HG02588 (cell line): ENCODE measurements around the gene AKT3.

Source experiments
- ATAC-seq: cut with Tn5 transposase; IDR thresholded peaks from one replicate; pipeline ENCODE4 v1.9.1; 2021; ENCODE audit warnings: mild to moderate bottlenecking, moderate library complexity; ENCODE audit not compliant: unreplicated experiment

AKT3 gene

DNA sequence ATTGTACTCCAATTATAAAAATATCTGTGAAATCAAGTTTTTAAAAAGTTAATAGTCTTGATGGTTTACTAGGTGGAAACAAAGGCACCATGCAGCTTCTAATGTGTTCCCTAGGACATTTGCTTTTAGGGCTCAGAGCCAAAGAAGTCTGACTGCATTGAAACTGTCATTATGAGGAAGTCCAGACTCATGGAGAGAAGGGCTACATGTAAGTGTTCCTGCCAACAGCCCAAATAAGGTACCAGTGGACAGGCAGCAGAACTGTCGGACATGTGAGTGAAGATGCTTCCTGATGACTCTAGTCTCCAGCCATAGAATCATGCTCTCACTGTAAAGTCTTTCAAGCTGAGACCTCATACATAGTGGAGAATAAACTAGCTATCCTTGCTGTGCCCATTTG, 287.6 kb downstream of the AKT3 start:
- no peak for ATAC-seq

DNA sequence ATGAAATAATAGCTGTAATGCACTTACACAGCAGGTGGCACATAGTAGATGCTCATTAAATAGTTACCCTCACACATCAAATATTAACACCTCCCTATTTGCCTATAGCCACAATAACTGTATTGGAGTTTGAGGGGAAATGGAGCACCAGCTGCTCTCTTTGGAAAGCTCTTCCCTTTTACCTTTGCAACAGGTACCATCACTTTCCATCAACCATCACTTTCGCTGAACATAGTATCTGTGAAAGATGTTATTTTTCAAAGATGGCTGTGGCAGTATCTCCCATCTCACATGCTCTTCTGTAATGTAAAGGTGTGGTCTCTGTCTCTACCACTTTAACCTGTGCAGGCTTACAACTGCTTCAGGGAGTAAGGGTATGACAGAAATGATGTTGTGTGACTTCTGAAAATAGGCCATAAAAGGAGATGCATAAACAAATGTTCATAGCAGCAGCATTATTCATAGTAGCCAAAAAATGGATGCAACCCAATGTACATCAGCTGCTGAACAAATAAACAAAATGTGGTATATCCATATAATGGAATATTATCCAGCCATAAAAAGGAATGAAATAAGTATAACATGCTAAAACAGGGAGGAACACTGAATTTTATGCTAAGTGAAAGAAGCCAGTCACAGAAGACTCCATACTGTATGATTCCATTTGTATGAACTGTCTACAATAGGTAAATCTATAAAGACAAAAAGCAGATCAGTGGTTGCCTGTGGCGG, 288.3 kb downstream of the AKT3 start:
- ATAC-seq: no peak

DNA sequence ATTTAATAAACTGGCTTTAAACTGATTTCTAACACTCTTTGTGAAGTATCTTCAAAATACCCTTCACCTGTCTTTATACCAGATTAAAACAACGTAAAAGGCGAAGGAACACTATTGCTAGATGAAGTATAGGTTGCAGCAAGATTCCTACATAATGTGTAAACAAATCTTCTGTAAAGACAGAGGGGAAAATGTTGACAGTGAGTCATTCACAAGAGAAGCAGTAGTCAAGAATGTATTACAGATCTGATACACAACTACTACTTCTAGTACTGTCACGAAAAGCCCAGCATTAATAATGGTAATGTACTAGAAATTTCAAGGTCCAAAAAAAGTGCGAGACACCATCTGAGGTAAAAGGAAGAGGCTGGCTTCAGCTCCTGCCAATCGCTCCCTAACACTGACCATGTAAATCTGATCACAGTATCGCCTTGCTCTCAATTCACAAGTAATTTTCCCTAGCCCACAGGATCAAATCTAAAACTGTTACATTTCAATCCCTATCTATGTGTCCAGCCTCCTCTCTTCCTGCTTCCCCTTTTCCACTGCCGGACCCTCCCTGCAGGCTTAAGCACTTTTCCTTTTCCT, 290.4 kb downstream of the AKT3 start:
- no peak for ATAC-seq

DNA sequence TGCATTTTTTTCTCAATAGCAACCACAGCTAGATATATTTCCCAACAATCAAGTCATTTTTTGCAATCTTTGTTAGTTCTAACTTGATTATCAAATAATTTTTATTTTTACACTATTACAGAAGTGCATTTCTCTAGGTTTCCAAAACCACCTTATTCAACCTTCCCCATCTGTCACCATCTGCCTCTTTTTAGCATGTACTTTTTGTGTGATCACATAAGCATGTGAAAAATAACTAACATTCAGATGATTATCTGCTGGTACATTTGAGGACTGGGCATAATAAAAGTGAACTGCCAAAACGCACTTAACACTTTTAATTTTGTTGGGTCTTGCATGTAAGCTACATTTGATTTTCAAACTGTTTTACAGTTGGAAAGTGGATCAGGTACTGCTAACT, 291.5 kb downstream of the AKT3 start:
- no peak for ATAC-seq

DNA sequence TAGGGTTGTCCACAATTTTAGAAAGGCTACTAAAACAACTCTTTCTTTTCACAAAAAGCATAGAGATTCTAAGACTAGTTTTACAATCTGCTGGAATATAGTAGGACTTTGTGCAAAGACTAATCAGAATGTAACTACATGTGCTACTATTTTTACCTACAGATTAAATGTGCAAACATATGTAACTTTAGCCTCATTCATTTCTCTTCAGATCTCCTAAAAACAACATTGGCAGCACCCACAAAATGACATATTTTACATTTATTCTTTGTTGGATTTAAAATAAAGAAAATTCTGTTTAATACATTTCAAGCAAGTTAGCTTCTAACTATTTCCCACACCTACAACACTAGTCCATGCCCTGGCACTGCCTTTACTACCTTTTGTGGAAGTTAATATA, 292.2 kb downstream of the AKT3 start:
- no peak for ATAC-seq

DNA sequence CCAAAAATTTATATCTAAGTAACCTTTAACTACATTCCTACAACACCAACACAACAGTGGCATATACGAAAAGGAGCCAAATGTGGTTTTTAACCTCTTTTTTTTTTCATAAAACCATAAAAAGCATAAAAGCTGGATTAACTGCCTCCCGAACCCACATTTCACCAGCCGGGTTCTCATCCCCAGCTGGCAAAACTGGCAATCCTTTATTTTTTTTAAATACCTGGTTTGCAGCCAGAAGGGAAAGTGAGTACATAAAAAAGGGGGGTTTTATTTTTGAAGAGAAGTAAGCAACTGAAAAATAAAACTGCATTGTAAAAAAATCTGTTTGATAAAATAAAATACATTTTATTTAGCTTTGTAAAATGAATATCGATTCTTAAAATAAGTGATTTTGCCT, 295.4 kb downstream of the AKT3 start:
- ATAC-seq: no peak

DNA sequence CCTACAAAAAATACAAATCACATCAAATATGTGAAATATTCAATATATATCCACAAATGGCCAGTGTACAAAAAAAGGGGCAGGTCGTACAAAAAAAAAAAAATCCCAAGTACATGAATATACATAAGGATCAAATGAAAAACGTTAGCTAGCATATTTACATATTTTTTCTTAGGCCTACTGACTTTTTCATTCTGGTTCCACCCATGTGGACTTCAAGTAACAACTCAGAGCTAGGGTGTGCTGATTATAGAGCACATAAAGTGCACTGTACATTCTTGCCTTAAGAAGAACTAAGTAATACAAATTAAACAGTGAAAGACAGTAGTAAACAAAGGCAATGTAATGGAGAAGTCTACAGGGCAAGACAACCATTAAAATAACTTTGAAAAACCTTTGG, 297.0 kb downstream of the AKT3 start:
- ATAC-seq: no peak

DNA sequence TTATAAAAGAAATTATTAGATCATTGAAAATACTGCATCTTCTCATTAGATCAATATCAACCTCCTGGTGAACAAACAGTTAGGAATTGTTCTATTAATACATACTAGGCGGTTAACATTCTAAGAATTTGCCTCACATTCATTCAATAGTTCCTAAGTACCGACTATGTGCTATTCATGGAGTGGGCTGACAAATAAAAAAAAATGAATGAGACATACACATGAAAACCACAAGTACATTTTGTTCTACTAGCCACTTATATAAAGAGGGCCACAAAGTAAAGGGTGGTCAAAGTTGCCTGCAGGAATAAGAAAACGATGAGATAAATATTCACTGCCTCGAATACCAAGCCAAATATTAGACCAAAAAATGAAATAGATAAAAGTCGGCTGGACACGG, 299.8 kb downstream of the AKT3 start:
- ATAC-seq: no peak

DNA sequence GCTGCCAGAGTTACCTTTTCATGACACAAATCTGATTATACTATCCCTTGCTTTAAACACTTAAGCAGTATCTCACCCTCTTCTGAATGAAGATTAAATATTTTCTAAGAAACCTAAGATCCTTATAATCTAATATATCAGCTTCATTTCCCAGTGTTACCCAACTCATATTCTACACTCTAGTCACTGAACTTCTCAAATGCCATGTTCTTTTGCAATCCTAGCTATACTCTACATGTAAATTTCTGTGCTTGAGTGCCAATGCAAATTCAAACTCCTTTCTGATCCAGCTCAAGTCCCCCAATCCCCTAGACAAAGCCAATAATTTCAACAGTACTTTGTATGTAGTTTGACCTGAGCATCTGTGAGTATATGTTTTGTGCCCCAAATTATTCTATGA, 300.3 kb downstream of the AKT3 start:
- ATAC-seq: no peak

DNA sequence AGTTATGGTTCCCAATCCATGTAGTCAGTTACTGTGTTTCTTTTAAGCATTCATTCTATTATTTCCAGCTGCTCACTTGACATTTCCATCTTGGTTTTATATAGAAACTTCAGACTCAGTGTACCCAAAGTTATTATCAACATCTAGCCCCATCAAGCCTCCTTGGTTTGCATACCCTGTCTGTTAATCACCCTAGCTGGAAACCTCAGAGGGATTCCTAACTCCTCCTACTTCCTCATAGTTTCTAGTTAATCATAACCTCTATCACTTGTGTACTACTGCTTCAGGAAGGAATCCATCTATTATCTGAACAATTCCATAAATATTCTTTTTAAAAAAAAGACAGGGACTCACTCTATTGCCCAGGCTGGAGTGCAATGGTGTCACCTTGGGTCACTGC, 300.9 kb downstream of the AKT3 start:
- ATAC-seq: no peak

DNA sequence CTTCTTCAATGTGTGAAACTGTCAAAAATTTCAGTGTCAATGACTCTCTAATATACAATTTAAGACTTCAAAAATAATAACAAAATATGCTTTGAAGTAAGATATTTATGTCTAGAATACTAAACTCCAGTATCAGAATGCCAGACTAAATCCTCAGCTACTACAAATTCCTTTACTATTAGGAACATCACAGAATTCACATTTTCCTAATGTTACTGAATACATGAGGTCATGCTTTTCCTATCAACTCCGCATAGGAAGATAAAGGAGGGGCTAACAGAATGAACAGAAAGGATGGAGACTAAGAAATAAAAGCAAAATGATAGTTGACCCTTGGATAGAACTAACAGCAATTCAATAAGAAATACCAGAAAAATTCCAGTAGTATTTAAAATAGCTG, 301.5 kb downstream of the AKT3 start:
- ATAC-seq: no peak

DNA sequence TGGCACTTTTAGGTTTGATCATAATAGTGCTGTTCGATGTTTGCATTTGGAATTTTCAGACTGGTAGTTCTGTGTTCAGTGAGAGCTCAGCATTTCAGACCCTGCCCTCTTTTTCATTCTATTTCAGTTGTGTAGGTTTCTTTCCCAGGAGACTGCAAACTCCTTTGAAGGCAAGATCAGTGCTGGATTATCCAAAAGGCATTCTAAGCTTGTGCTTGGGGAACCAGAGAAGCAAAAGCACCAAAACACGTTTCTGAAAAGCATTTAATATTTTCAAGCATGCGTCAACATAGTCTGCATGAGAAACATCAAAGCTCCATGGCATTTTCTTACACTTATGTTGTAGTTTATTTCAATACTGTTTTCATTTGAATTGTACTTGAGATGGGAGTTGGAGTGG, 302.2 kb downstream of the AKT3 start:
- ATAC-seq: no peak

DNA sequence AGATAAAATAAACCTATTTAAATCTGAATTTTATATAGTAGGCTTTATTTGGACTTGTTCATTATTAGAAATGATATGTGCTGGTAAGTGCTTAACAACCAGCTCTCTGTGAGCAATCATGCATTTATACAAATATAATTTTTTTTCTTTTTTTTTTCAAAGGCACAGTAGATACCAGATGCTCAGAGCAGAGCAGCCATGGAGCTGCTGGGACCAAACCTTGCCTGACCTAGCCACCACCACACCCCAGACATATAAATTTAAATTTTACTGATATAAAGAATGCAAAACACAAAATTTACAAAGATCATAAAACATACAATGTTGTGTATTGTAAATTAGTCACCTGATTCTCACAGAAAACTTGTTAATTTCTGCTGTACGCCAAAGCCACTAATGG, 303.6 kb downstream of the AKT3 start:
- no peak for ATAC-seq

DNA sequence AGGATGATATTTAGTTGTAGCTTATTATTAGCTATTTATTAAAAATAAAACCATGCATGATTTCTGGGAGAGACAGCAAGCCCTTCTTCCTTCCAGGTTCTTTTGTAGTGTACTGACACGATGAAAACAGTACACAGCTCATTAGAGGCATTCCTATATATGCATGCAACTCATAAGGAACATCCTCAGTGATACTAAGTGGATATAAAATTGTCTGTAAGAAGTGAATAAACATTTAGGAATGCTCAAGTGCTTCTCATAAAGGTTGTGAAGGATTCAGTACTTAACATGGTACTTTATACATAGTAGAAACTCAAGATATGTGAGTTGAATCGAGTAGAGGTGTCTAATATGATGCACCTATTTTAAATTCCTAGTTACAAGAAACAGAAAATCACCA, 306.5 kb downstream of the AKT3 start:
- no peak for ATAC-seq

DNA sequence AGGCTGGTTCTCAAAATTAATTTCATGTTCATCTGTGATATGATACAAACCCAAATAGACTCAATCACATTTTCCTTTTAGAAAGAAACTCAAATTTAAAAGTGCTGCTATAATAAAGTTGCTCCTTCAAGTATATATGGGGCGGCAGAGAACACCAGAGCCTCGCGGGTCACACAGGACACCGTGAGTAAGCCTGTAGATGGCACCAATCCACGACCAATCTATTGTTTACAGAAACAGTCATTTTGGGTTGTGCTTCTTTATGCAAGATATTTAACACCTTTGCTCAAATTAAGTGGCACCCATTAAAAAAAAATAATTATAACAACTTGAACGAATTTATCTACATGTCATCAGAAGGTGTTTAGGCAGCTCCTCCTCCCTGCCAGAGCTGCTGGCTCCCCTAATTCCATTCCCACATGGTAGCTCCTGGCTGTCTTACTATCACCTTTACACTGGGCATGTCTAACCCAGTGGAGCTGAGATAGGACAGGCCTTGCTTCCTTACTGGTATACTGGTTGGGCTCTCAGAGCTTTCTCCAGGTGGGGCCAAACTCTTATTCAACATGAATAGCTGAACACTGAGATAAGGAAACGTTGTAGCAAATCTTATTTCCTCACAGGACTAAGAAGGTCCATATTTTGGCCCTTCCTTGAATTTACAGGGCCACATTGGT, 307.2 kb downstream of the AKT3 start:
- ATAC-seq: no peak

DNA sequence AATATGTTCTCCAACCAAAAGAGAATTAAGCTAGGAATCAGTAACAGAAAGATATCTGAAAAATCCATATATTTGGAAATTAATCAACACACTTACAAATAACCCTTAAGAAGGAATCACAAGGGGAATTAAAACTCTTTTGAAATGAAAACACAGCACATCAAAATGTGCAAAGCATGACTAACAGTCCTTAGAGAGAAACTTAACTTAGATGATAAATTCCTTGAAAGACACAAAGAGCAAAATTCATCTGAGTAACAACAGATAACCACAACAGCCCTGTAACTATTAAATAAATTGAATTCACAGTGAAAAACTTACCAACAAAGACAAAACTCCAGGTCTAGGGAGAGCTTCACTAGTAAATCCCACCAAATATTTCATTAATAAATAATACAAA, 310.4 kb downstream of the AKT3 start:
- ATAC-seq: no peak

DNA sequence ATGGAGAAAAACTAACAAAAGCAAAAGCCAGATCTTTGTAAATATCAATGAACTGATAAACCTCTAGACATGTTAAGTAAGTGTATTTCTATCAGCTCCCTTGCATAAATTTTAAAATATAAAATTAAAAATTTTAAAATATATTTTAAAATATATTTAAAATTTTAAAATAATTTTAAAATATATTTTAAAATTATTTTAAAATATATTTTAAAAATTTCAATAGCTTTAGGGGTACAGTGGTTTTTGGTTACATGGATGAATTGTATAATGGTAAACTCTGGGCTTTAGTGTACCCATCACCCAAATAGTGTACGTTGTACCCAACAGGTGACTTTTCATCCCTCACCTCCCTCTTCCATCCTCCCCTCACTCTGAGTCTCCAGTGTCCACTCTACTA, 315.0 kb downstream of the AKT3 start:
- no peak for ATAC-seq

DNA sequence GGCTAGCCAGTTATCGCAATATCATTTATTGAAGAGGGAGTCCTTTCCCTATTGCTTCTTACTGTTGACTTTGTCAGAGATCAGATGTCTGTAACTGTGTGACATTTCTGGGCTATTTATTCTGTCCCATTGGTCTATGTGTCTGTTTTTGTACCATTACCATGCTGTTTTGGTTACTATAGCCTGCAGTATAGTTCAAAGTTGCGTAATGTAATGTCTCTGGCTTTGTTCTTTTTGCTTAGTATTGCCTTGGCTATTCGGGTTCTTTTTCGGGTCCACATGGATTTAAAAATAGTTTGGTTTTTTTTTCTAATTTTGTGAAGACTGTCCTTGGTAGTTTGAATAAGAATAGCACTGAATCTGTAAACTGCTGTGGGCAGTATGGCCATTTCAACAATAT, 320.5 kb downstream of the AKT3 start:
- no peak for ATAC-seq

DNA sequence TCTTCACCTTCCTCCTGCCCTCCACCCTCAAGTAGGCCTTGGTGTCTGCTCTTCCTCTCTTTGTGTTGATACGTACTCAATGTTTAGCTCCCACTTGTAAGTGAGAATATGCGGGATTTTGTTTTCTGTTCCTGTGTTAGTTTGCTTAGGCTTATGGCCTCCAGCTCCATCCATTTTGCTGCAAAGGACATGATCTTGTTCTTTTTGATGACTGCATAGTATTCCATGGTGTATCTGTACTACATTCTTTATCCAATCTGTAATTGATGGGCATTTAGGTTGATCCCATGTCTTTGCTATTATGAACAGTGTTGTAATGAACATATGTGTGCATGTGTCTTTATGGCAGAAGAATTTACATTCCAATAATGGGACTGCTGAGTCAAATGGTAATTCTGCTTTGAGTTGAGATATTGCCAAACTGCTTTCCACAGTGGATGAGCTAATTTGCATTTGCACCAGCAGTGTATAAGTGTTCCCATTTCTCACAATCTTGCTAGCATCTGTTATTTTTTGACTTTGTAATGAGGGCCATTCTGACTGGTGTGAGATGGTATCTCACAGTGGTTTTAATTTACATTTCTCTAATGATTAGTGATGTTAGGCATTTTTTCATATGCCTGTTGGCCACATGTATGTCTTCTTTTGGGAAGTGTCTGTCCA, 321.5 kb downstream of the AKT3 start:
- ATAC-seq: no peak

DNA sequence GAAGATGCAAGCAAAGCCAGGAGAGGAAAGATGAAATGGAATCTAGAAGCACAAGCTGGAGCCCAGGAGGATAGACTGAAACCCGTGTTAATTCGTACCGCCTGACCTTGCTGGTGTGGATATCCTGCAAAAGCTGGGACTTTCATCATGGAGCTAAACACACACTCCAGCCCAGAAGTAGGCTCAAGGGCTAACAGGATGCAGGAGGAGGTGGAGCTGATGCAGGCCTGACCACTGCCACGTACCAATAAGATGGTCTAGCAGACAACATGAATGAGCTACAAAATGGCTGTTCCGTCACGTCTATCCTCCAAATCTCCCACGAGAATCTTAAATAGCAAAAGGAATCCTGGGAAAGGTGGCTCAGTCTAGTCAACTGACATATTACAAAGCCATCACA, 323.9 kb downstream of the AKT3 start:
- no peak for ATAC-seq

DNA sequence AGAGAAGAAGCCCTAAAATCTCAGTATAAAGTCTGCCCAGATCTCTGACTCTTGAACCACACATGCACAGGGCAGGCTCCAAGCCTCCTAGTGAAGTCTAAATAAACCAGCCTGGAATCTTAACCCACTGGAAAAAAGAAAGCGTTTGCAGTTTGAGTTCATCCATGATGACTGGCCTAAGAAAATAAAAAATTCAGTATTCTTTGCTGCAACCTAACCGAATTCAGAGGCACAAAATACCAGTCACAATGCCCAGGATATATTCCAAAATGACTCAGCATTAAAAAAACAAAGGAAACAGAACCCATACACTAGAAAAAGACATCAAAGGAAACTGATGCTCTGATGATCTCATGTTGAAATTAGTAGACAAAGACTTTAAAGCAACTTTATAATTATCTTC, 325.0 kb downstream of the AKT3 start:
- no peak for ATAC-seq

DNA sequence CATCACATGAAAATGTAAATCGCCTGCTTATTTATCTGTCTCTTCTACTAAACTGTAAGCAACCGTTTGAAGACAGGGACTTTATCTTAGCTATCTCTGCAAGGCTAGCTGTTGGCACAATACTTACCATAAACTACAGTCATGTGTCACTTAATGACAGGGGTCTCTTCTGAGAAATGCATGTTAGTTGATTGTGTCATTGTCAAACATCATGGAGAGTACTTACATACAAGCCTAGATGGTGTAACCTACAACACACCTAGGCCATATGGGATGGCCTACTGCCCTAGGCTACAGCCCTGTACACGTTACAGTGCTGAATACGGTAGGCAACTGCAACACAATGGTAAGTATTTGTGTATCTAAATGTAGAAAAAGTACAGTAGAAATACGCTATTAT, 326.3 kb downstream of the AKT3 start:
- ATAC-seq: no peak
